ENCODE data around the gene CLCA2. TPM values are rescaled to one million over a fixed set of nuclear protein-coding genes. Genes with fewer than 3 reads are reported as not detected.

Gene CLCA2
- polyA plus RNA-seq, 12 donors: 0.14 to 46.8 (median 9.0) TPM; not detected in 7

Other genes starting within 250 kb of the CLCA2 start
- 10 to 100 TPM in 11 of 12 donors, not detected in 1; 10.7 to 62.4 (median 24.9) TPM for gene ODF2L, start 27.8 kb upstream of the CLCA2 start, polyA plus RNA-seq (ENCODE audit: insufficient read length in 12 of 12)
- 100 to 1,000 TPM in 1 of 12 donors, 1 to 10 TPM in 1, not detected in 10; 1.5 to 169 TPM for gene CLCA1, start 44.8 kb downstream of the CLCA2 start, polyA plus RNA-seq (ENCODE audit: insufficient read length in 12 of 12)
- 1 to 10 TPM in 2 of 12 donors, under 1 TPM in 1, not detected in 9; 0.40 to 2.0 (median 1.5) TPM for gene CLCA4, start 122.9 kb downstream of the CLCA2 start, polyA plus RNA-seq (ENCODE audit: insufficient read length in 12 of 12)